ENCODE data around the gene ATP4A. TPM values are rescaled to one million over a fixed set of nuclear protein-coding genes. Genes with fewer than 3 reads are reported as not detected.

The ATP4A gene
- total and polyA plus RNA-seq, 2 donors (not counting 1 experiment from before 2014, with no cell fraction given) = not detected

GRCh38 chr19:35558400-35559280, 4.8 kb downstream of the ATP4A start:
- Histone ChIP-seq H3K36me3 (replicated peaks in 1 of 2; ENCODE audit: control extremely low read depth in 1 of 2, control insufficient read depth in 1 of 2, extremely low read depth in 1 of 2, insufficient read depth in 2 of 2, low read length in 1 of 2) (no peaks in the 10 kb centered on the region), H3K4me2 (replicated peaks; ENCODE audit: low read depth, low read length, poor library complexity, severe bottlenecking) (peak overlapping the region; percentile 74), H3K4me1 (ENCODE audit: control insufficient read depth in 2 of 2, insufficient read depth in 2 of 2, low read length in 2 of 2) (peaks cover 23 to 24% of the 10 kb centered on the region in 2 donors), H3K4me3 (ENCODE audit: control extremely low read depth in 1 of 5, extremely low read depth in 1 of 5, insufficient read depth in 1 of 5, low read depth in 2 of 5, low read length in 4 of 5) (peak overlapping the region in 3 of 5 experiments; percentile 32 to 45 (median 42)), H4K20me1 (ENCODE audit: control insufficient read depth, insufficient read depth, low read length, poor library complexity, severe bottlenecking) (no peaks in the 10 kb centered on the region), H3K27me3 (replicated peaks in 1 of 4; ENCODE audit: control extremely low read depth in 1 of 4, control insufficient read depth in 3 of 4, insufficient read depth in 4 of 4, low read length in 3 of 4) (peaks cover 0 to 48% (median 10%) of the 10 kb centered on the region in 4 experiments), H3K79me2 (ENCODE audit: control insufficient read depth, insufficient read depth, low read length) (no peaks in the 10 kb centered on the region), H3K9me3 (ENCODE audit: control extremely low read depth in 1 of 3, control insufficient read depth in 2 of 3, insufficient read depth in 1 of 3, low read length in 2 of 3) (peaks cover 0 to 14% (median 0%) of the 10 kb centered on the region in 3 donors), H3K9ac (ENCODE audit: low read length) (peak overlapping the region; percentile 37), H2AFZ (ENCODE audit: insufficient read depth, low read depth, low read length, poor library complexity, severe bottlenecking) (peak overlapping the region; percentile 54), H3K27ac (ENCODE audit: low read length in 2 of 2) (no peak overlapping the region)
- DNase-seq (peak; percentile 31), ATAC-seq (ENCODE audit: low read depth) (no peak)
- TF ChIP-seq CTCF (IDR thresholded peaks at IDR 0.05) (no peak), EZH2 (IDR thresholded peaks at IDR 0.05; ENCODE audit: borderline replicate concordance, insufficient read depth, low read depth, low read length, poor library complexity, severe bottlenecking) (no peak)
- H3K9me3 Mint-ChIP-seq (ENCODE audit: insufficient read depth) = no peaks in the 10 kb centered on the region
- H3K4me1 Mint-ChIP-seq = peaks cover 27% of the 10 kb centered on the region
- H3K27me3 Mint-ChIP-seq = peaks cover 44% of the 10 kb centered on the region
- H3K4me3 Mint-ChIP-seq = peak overlapping the region; percentile 67
- intact Hi-C loops (cut with micrococcal nuclease) = no loop called here
- ChIA-PET POLR2A (no interaction called here), CTCF (interaction anchor here (1.0 to 1.8 kb wide), 3 partner anchors 10 to 48 kb away, joined by 3 to 8 read pairs (median 4); no protein-coding TSS in a partner anchor)
- 32% methylated on average over 48 of the region's 53 CpGs for WGBS (ENCODE audit: insufficient coverage)
- H3K27ac Mint-ChIP-seq = no peak overlapping the region

All from B cell (primary cell).